ENCODE results near the gene GPATCH11.
A peak's percentile ranks its signal among the peaks of the same experiment; 100 is the strongest.

The GPATCH11 gene

DNA sequence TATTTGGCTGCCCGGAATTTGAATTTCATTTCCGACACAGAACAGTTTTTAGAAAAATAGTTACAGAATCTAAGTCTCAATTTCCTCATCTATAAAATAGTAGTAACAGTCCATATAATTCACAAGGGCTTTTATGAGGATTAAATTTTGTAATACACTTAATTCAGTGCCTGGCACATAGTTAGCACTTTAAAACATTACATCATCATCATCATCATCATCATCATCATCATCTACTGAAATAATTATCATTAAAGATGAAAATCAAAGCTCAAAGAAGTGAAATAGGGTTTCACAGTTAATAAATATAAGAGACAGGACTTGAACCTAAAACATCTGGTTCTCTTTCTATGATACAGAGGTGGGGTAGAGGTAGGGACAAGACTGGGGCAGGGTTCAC, 13.4 kb upstream of the GPATCH11 start:
- H2AFZ ChIP-seq (ENCODE audit: low read depth, low read length, severe bottlenecking), result no peak overlapping the region
- H3F3A ChIP-seq (ENCODE audit: insufficient read depth), result no peaks in the 10 kb centered on the region
- H3K9ac ChIP-seq (ENCODE audit: low read length), result no peak overlapping the region
- no peak for TF ChIP-seq EZH2phosphoT487 (conservative IDR thresholded peaks at IDR 0.05; ENCODE audit: low read length)
- TF ChIP-seq, protein P1, sequence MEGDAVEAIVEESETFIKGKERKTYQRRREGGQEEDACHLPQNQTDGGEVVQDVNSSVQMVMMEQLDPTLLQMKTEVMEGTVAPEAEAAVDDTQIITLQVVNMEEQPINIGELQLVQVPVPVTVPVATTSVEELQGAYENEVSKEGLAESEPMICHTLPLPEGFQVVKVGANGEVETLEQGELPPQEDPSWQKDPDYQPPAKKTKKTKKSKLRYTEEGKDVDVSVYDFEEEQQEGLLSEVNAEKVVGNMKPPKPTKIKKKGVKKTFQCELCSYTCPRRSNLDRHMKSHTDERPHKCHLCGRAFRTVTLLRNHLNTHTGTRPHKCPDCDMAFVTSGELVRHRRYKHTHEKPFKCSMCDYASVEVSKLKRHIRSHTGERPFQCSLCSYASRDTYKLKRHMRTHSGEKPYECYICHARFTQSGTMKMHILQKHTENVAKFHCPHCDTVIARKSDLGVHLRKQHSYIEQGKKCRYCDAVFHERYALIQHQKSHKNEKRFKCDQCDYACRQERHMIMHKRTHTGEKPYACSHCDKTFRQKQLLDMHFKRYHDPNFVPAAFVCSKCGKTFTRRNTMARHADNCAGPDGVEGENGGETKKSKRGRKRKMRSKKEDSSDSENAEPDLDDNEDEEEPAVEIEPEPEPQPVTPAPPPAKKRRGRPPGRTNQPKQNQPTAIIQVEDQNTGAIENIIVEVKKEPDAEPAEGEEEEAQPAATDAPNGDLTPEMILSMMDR (IDR thresholded peaks at IDR 0.05; ENCODE audit: insufficient read depth, low read length, poor library complexity, severe bottlenecking), result no peak
- no peaks in the 10 kb centered on the region for H3K9me2 ChIP-seq (replicated peaks; ENCODE audit: insufficient read depth, low read length)
- no peak overlapping the region for H3K27ac ChIP-seq (ENCODE audit: low read depth, low read length)
- H3K4me3 ChIP-seq (ENCODE audit: insufficient read depth, low read length, poor library complexity, severe bottlenecking), result no peak overlapping the region
- H3K4me2 ChIP-seq (ENCODE audit: low read depth, low read length, poor library complexity, severe bottlenecking), result no peak overlapping the region
- H4K20me1 ChIP-seq (ENCODE audit: low read depth, low read length), result no peaks in the 10 kb centered on the region
- no peaks in the 10 kb centered on the region for H3K79me2 ChIP-seq (ENCODE audit: insufficient read depth, low read length)
- no peaks in the 10 kb centered on the region for H3K9me3 ChIP-seq (ENCODE audit: insufficient read depth, low read length)
- H3K27me3 ChIP-seq (ENCODE audit: low read length), result no peaks in the 10 kb centered on the region
- peaks cover 28% of the 10 kb centered on the region for H3K36me3 ChIP-seq (ENCODE audit: low read length)

GRCh38 chr2:37080266-37080665, 4.1 kb upstream of the GPATCH11 start:
- no peaks in the 10 kb centered on the region for H3F3A ChIP-seq (ENCODE audit: insufficient read depth)
- H3K36me3 ChIP-seq (ENCODE audit: low read length), result peaks cover 20% of the 10 kb centered on the region
- peak overlapping the region; percentile 32 for H3K4me2 ChIP-seq (ENCODE audit: low read depth, low read length, poor library complexity, severe bottlenecking)
- no peak overlapping the region for H3K9ac ChIP-seq (ENCODE audit: low read length)
- no peaks in the 10 kb centered on the region for H3K27me3 ChIP-seq (ENCODE audit: low read length)
- H3K27ac ChIP-seq (ENCODE audit: low read depth, low read length), result no peak overlapping the region
- no peaks in the 10 kb centered on the region for H4K20me1 ChIP-seq (ENCODE audit: low read depth, low read length)
- TF ChIP-seq EZH2phosphoT487 (conservative IDR thresholded peaks at IDR 0.05; ENCODE audit: low read length), result no peak
- TF ChIP-seq, protein P1 (IDR thresholded peaks at IDR 0.05; ENCODE audit: insufficient read depth, low read length, poor library complexity, severe bottlenecking), result no peak
- no peaks in the 10 kb centered on the region for H3K9me3 ChIP-seq (ENCODE audit: insufficient read depth, low read length)
- H3K4me3 ChIP-seq (ENCODE audit: insufficient read depth, low read length, poor library complexity, severe bottlenecking), result no peak overlapping the region
- no peak overlapping the region for H2AFZ ChIP-seq (ENCODE audit: low read depth, low read length, severe bottlenecking)
- H3K79me2 ChIP-seq (ENCODE audit: insufficient read depth, low read length), result peaks cover 12% of the 10 kb centered on the region; the same call in 1 of the 2 replicates
- H3K9me2 ChIP-seq (replicated peaks; ENCODE audit: insufficient read depth, low read length), result no peaks in the 10 kb centered on the region

DNA sequence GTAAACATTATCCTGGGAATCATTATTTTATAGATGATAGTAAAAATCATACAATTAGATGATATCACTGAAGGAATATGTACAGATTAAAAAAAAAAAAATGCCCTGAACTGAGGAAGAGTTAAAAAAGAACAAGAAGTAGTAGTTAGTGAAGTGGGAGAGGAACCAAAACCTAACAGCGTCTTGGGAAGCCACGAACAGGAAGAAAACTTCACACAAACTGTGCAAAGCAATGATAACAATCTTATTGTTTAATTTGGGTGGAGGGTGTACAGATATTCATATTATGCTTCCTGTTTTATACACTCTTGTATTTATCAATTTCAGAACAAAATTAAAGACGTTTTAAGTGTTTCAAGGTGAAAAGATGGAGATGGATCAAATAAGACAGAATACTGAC, 3.6 kb upstream of the GPATCH11 start:
- Histone ChIP-seq H3K9ac (ENCODE audit: low read length) (no peak overlapping the region), H2AFZ (ENCODE audit: low read depth, low read length, severe bottlenecking) (no peak overlapping the region), H3K36me3 (ENCODE audit: low read length) (peaks cover 17% of the 10 kb centered on the region), H3K27ac (ENCODE audit: low read depth, low read length) (no peak overlapping the region), H3K27me3 (ENCODE audit: low read length) (no peaks in the 10 kb centered on the region), H3K4me2 (ENCODE audit: low read depth, low read length, poor library complexity, severe bottlenecking) (peak overlapping the region; percentile 32), H4K20me1 (ENCODE audit: low read depth, low read length) (no peaks in the 10 kb centered on the region), H3K79me2 (ENCODE audit: insufficient read depth, low read length) (peaks cover 16% of the 10 kb centered on the region; the same call in 1 of the 2 replicates), H3K9me2 (replicated peaks; ENCODE audit: insufficient read depth, low read length) (no peaks in the 10 kb centered on the region), H3K4me3 (ENCODE audit: insufficient read depth, low read length, poor library complexity, severe bottlenecking) (no peak overlapping the region), H3F3A (ENCODE audit: insufficient read depth) (no peaks in the 10 kb centered on the region), H3K9me3 (ENCODE audit: insufficient read depth, low read length) (no peaks in the 10 kb centered on the region)
- TF ChIP-seq EZH2phosphoT487 (conservative IDR thresholded peaks at IDR 0.05; ENCODE audit: low read length), result no peak
- TF ChIP-seq, protein P1 (IDR thresholded peaks at IDR 0.05; ENCODE audit: insufficient read depth, low read length, poor library complexity, severe bottlenecking), result no peak
